WTC11 (cell line): Measurements from ENCODE around the gene TMEM131L. TPM values are rescaled to one million over a fixed set of nuclear protein-coding genes. Genes with fewer than 3 reads are reported as not detected.

Experiments
- ATAC-seq: fragments of 200-7000 bp; cut with Tn5 transposase; 2 replicates; pipeline ENCODE4 v1.10.0; 2021; ENCODE audit warnings: mild to moderate bottlenecking, moderate library complexity
- CTCF ChIA-PET: fragments of 300-600 bp; sonication (Branson Sonifier 250); formaldehyde crosslinking; loops from one replicate; lab custom pipeline; 2021; ENCODE audit warnings: antibody characterized with exemption; lab: Charles Lee
- POLR2A ChIA-PET: fragments of 350-600 bp; sonication (Branson Sonifier 250); formaldehyde crosslinking; loops from one replicate; lab custom pipeline; 2021; ENCODE audit warnings: antibody characterized with exemption; lab: Charles Lee
- DNase-seq: peaks from one replicate; pipeline ENCODE4 v3.0.0; 2021; ENCODE audit warnings: low spot score
- H3K27ac Mint-ChIP-seq: 2 replicates; pipeline ENCODE4 v1.8.0; 2021; ENCODE audit warnings: mixed read lengths
- H3K27me3 Mint-ChIP-seq: 2 replicates; pipeline ENCODE4 v1.8.0; 2021; ENCODE audit warnings: low read depth, mild to moderate bottlenecking, moderate library complexity, mixed read lengths
- H3K36me3 Mint-ChIP-seq: 2 replicates; pipeline ENCODE4 v1.8.0; 2021; ENCODE audit warnings: mixed read lengths
- H3K4me1 Mint-ChIP-seq: 2 replicates; pipeline ENCODE4 v1.8.0; 2022; ENCODE audit warnings: mixed read lengths
- H3K4me3 Mint-ChIP-seq: 2 replicates; pipeline ENCODE4 v1.8.0; 2021; ENCODE audit warnings: mild to moderate bottlenecking, moderate library complexity, mixed read lengths
- H3K9me3 Mint-ChIP-seq: 2 replicates; pipeline ENCODE4 v1.8.0; 2021; ENCODE audit warnings: mixed read lengths
- CDX4 ChIP-seq: fragments of 250-450 bp; sonication (Bioruptor Pico); IDR thresholded peaks from 2 replicates; pipeline ENCODE4 v1.9.0; 2021; ENCODE audit warnings: moderate library complexity, mild to moderate bottlenecking, inconsistent platforms, borderline replicate concordance
- HMGA2 ChIP-seq: fragments of 250-450 bp; sonication (Bioruptor Pico); IDR thresholded peaks from 2 replicates; pipeline ENCODE4 v1.4.0; 2021; ENCODE audit warnings: mild to moderate bottlenecking, moderate library complexity
- KAT7 ChIP-seq: sonication (generic); formaldehyde crosslinking; IDR thresholded peaks from 2 replicates; pipeline ENCODE4 v1.8.1; 2023; ENCODE audit warnings: missing genetic modification reagents, mild to moderate bottlenecking, borderline replicate concordance
- MLX ChIP-seq: sonication (generic); formaldehyde crosslinking; IDR thresholded peaks from 2 replicates; pipeline ENCODE4 v1.8.1; 2023; ENCODE audit warnings: mild to moderate bottlenecking, missing genetic modification reagents, moderate library complexity
- MXD4 ChIP-seq: fragments of 250-450 bp; sonication (Bioruptor Pico); IDR thresholded peaks from 2 replicates; pipeline ENCODE4 v1.8.0; 2021; ENCODE audit warnings: mild to moderate bottlenecking, moderate library complexity, borderline replicate concordance
- MYBL2 ChIP-seq: sonication (generic); formaldehyde crosslinking; IDR thresholded peaks from 2 replicates; pipeline ENCODE4 v1.8.1; 2023; ENCODE audit warnings: mild to moderate bottlenecking, moderate library complexity, missing genetic modification reagents
- NR3C1 ChIP-seq: sonication (generic); formaldehyde crosslinking; conservative IDR thresholded peaks from 2 replicates; pipeline ENCODE4 v1.8.1; 2023; ENCODE audit warnings: low read depth, mild to moderate bottlenecking, missing genetic modification reagents
- PRRX2 ChIP-seq: fragments of 250-450 bp; sonication (Bioruptor Pico); IDR thresholded peaks from 2 replicates; pipeline ENCODE4 v1.8.0; 2021; ENCODE audit warnings: mild to moderate bottlenecking
- RELA ChIP-seq: sonication (generic); formaldehyde crosslinking; IDR thresholded peaks from 2 replicates; pipeline ENCODE4 v1.8.1; 2022; ENCODE audit warnings: missing genetic modification reagents, mild to moderate bottlenecking, borderline replicate concordance
- SMAD4 ChIP-seq: sonication (generic); formaldehyde crosslinking; IDR thresholded peaks from 2 replicates; pipeline ENCODE4 v1.8.0; 2022; ENCODE audit warnings: mild to moderate bottlenecking, missing genetic modification reagents
- TEAD4 ChIP-seq: sonication (generic); formaldehyde crosslinking; IDR thresholded peaks from 2 replicates; pipeline ENCODE4 v1.8.0; 2022; ENCODE audit warnings: mild to moderate bottlenecking, missing genetic modification reagents
- ZBTB21 ChIP-seq: sonication (generic); formaldehyde crosslinking; IDR thresholded peaks from 2 replicates; pipeline ENCODE4 v1.8.1; 2023; ENCODE audit warnings: mild to moderate bottlenecking, missing genetic modification reagents, borderline replicate concordance
- ZMAT4 ChIP-seq: fragments of 250-450 bp; sonication (Bioruptor Pico); IDR thresholded peaks from 2 replicates; pipeline ENCODE4 v1.9.0; 2021; ENCODE audit warnings: mild to moderate bottlenecking
- ZNF121 ChIP-seq: sonication (generic); formaldehyde crosslinking; IDR thresholded peaks from 2 replicates; pipeline ENCODE4 v1.8.0; 2023; ENCODE audit warnings: missing genetic modification reagents
- ZNF219 ChIP-seq: sonication (generic); formaldehyde crosslinking; IDR thresholded peaks from 2 replicates; pipeline ENCODE4 v1.8.0; 2023; ENCODE audit warnings: missing genetic modification reagents, mild to moderate bottlenecking, borderline replicate concordance
- ZNF263 ChIP-seq: sonication (generic); formaldehyde crosslinking; IDR thresholded peaks from 2 replicates; pipeline ENCODE4 v1.8.1; 2022; ENCODE audit warnings: low read depth, mild to moderate bottlenecking, moderate library complexity, missing genetic modification reagents
- total RNA-seq: library from RNA; stranded (reverse); gene quantifications from 3 replicates; pipeline ENCODE4 v1.2.3, GENCODE V29; 2021
- TF ChIP-seq, protein P1 (sequence below): fragments of 200-600 bp; IDR thresholded peaks from 2 replicates; pipeline ENCODE4 v1.8.0; 2022; ENCODE audit warnings: antibody characterized with exemption

The TMEM131L gene
- total RNA-seq, 1 experiment from 2014 or later: 26.7 TPM

DNA sequence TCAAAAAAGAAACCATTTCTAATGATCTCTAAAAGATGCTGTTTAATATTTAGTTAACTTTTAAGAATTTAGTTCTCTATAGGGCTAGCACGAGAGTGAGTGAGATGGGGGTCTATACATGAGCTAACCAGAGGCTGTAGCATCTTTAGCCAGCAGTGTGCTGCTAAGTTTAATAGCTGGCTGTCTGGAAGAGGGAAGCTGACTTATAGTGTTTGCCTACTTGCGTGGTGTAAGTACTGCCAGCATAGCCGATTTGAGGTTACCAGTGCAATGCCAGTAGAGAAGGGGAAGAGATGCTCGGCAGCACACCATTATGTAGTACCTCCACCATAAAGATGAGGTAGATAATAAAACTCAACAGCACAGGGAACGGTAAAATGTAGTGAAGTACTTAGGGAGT is 47.1 kb upstream of the TMEM131L start:
- no peak overlapping the region for H3K4me3 Mint-ChIP-seq
- peaks cover 8% of the 10 kb centered on the region for H3K36me3 Mint-ChIP-seq
- DNase-seq (no peak), ATAC-seq (peak; percentile 56)
- peaks cover 19% of the 10 kb centered on the region for H3K4me1 Mint-ChIP-seq
- ChIA-PET CTCF (interaction anchor here (1.3 kb wide), 1 partner anchor 73 kb away, joined by 3 read pairs; no protein-coding TSS in a partner anchor), POLR2A (no interaction called here)
- peak overlapping the region; percentile 76; the same call in 1 of the 2 replicates for H3K27ac Mint-ChIP-seq
- H3K9me3 Mint-ChIP-seq: no peaks in the 10 kb centered on the region
- no peak for TF ChIP-seq PRRX2 (CRISPR knock-in tag)
- TF ChIP-seq NR3C1 (CRISPR knock-in tag): no peak
- no peak for TF ChIP-seq MXD4 (CRISPR knock-in tag)
- TF ChIP-seq CDX4 (CRISPR knock-in tag): no peak
- no peak for TF ChIP-seq HMGA2
- TF ChIP-seq ZMAT4 (CRISPR knock-in tag): no peak
- no peak for TF ChIP-seq SMAD4
- TF ChIP-seq MLX: no peak
- no peak for TF ChIP-seq RELA (CRISPR knock-in tag)
- no peak for TF ChIP-seq ZNF263
- TF ChIP-seq KAT7 (CRISPR knock-in tag): no peak
- TF ChIP-seq ZNF219 (CRISPR knock-in tag): no peak
- H3K27me3 Mint-ChIP-seq: no peaks in the 10 kb centered on the region

- H3K36me3 Mint-ChIP-seq: peaks cover 8% of the 10 kb centered on the region; the same call in 1 of the 2 replicates
- DNase-seq (no peak), ATAC-seq (peak; percentile 14; the same call in 1 of the 2 replicates)
- H3K27ac Mint-ChIP-seq: peak overlapping the region; percentile 23; the same call in 1 of the 2 replicates
- POLR2A ChIA-PET: no interaction called here
- peaks cover 19% of the 10 kb centered on the region for H3K4me1 Mint-ChIP-seq
- CTCF ChIA-PET: no interaction called here
- H3K27me3 Mint-ChIP-seq: no peaks in the 10 kb centered on the region
- TF ChIP-seq, protein P1, sequence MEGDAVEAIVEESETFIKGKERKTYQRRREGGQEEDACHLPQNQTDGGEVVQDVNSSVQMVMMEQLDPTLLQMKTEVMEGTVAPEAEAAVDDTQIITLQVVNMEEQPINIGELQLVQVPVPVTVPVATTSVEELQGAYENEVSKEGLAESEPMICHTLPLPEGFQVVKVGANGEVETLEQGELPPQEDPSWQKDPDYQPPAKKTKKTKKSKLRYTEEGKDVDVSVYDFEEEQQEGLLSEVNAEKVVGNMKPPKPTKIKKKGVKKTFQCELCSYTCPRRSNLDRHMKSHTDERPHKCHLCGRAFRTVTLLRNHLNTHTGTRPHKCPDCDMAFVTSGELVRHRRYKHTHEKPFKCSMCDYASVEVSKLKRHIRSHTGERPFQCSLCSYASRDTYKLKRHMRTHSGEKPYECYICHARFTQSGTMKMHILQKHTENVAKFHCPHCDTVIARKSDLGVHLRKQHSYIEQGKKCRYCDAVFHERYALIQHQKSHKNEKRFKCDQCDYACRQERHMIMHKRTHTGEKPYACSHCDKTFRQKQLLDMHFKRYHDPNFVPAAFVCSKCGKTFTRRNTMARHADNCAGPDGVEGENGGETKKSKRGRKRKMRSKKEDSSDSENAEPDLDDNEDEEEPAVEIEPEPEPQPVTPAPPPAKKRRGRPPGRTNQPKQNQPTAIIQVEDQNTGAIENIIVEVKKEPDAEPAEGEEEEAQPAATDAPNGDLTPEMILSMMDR: no peak
- TF ChIP-seq ZNF121 (CRISPR knock-in tag) (peak; percentile 81), TEAD4 (CRISPR knock-in tag) (no peak)
- no peak overlapping the region for H3K4me3 Mint-ChIP-seq
- H3K9me3 Mint-ChIP-seq: no peaks in the 10 kb centered on the region
Observed at GRCh38 chr4:153419673-153420278, 46.4 kb upstream of the TMEM131L start.

DNA sequence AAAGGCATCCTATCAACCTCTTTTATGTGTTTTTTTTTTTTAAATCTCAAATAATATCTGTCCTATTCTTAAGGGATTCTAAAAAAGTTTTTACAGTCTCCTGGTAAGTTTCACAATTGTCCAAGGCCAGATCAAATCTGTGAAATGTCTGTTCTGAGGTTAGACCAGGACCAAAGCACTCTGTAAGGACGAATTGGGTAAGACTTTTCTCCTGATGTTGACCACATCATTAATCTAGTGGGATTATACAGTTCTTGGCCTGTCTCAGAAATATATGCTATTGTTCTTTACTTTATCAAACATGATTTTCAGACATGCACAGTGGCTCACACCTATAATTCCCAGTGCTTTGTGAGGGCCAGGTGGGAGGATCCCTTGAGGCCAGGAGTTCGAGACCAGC is 45.8 kb upstream of the TMEM131L start:
- TF ChIP-seq, protein P1: no peak
- TF ChIP-seq ZNF121 (CRISPR knock-in tag) (0 out of 2 replicates have a peak, but pooled peaks have one; percentile 35), MYBL2 (no peak), ZBTB21 (CRISPR knock-in tag) (no peak)
- TF ChIP-seq, all 79 proteins: peak for 1
- ChIA-PET CTCF (no interaction called here), POLR2A (no interaction called here)
- ATAC-seq (no peak), DNase-seq (no peak)
- no peaks in the 10 kb centered on the region for H3K9me3 Mint-ChIP-seq
- H3K4me1 Mint-ChIP-seq: peaks cover 19% of the 10 kb centered on the region
- H3K27ac Mint-ChIP-seq: no peak overlapping the region
- H3K4me3 Mint-ChIP-seq: no peak overlapping the region
- H3K36me3 Mint-ChIP-seq: peaks cover 8% of the 10 kb centered on the region; the same call in 1 of the 2 replicates
- H3K27me3 Mint-ChIP-seq: no peaks in the 10 kb centered on the region
